ENCODE measurements around the gene CPN1.
"Not testable (repeated sequence)": the region's sequence is repeated elsewhere in the genome, so short reads cannot be mapped to it uniquely, and the experiment has no call there.

The CPN1 gene

GRCh38 chr10:100100651-100101184 lies 19.0 kb upstream of the CPN1 start:
- Histone ChIP-seq H3K27ac (replicated peaks; ENCODE audit: low read length) (no peak overlapping the region), H3K9me3 (replicated peaks in 1 of 2; ENCODE audit: control insufficient read depth in 2 of 2, insufficient read depth in 1 of 2, low read depth in 1 of 2, low read length in 2 of 2) (peaks cover 0 to 2% of the 10 kb centered on the region in 2 donors), H3K27me3 (ENCODE audit: control insufficient read depth in 3 of 3, insufficient read depth in 3 of 3, low read depth in 1 of 3, low read length in 3 of 3) (peaks cover 0 to 3% (median 0%) of the 10 kb centered on the region in 3 experiments), H3K4ac (ENCODE audit: low read length) (no peak overlapping the region), H2BK15ac (ENCODE audit: low read length) (no peak overlapping the region), H3K9ac (ENCODE audit: low read depth, low read length, poor library complexity) (no peak overlapping the region), H2BK5ac (ENCODE audit: low read length) (no peak overlapping the region), H3K23ac (ENCODE audit: low read depth, low read length, poor library complexity) (peak overlapping the region; percentile 16), H2BK120ac (ENCODE audit: low read depth, low read length) (no peak overlapping the region), H4K8ac (ENCODE audit: low read depth, low read length) (no peak overlapping the region), H2AFZ (ENCODE audit: low read length) (peak overlapping the region; percentile 37), H2BK12ac (ENCODE audit: low read length) (no peak overlapping the region), H3K18ac (ENCODE audit: low read length) (no peak overlapping the region), H3K4me3 (ENCODE audit: low read length in 2 of 2) (no peak overlapping the region), H2AK5ac (ENCODE audit: low read depth, low read length) (no peak overlapping the region), H3K36me3 (replicated peaks in 1 of 2; ENCODE audit: control insufficient read depth in 2 of 2, insufficient read depth in 2 of 2, low read length in 2 of 2) (no peaks in the 10 kb centered on the region), H4K91ac (ENCODE audit: low read depth, low read length, poor library complexity) (no peak overlapping the region), H3K4me2 (ENCODE audit: insufficient read depth, low read length, poor library complexity, severe bottlenecking) (no peak overlapping the region), H3K4me1 (ENCODE audit: control insufficient read depth in 2 of 2, insufficient read depth in 1 of 2, low read depth in 1 of 2, low read length in 2 of 2) (no peaks in the 10 kb centered on the region), H3K14ac (ENCODE audit: low read length) (no peak overlapping the region), H3K79me1 (ENCODE audit: low read depth, low read length) (no peaks in the 10 kb centered on the region)
- no peak for DNase-seq (ENCODE audit: low spot score)
- no CpG with 5 or more reads among the region's 6 CpGs for WGBS, 2 donors (ENCODE audit: extremely low coverage in 2 of 2, insufficient read length in 2 of 2, insufficient replicate concordance in 1 of 2)

GRCh38 chr10:100089241-100089640 lies 7.6 kb upstream of the CPN1 start:
- no peak overlapping the region for H4K8ac ChIP-seq (ENCODE audit: low read depth, low read length)
- H3K36me3 ChIP-seq (replicated peaks in 1 of 2; ENCODE audit: control insufficient read depth in 2 of 2, insufficient read depth in 2 of 2, low read length in 2 of 2): no peaks in the 10 kb centered on the region
- H3K27me3 ChIP-seq (ENCODE audit: control insufficient read depth in 3 of 3, insufficient read depth in 3 of 3, low read depth in 1 of 3, low read length in 3 of 3): peaks cover 0 to 5% (median 0%) of the 10 kb centered on the region in 3 experiments
- H3K9ac ChIP-seq (ENCODE audit: low read depth, low read length, poor library complexity): no peak overlapping the region
- no peak overlapping the region for H3K4ac ChIP-seq (ENCODE audit: low read length)
- H2BK120ac ChIP-seq (ENCODE audit: low read depth, low read length): no peak overlapping the region
- H3K27ac ChIP-seq (replicated peaks; ENCODE audit: low read length): no peak overlapping the region
- no peaks in the 10 kb centered on the region for H3K4me1 ChIP-seq (ENCODE audit: control insufficient read depth in 2 of 2, insufficient read depth in 1 of 2, low read depth in 1 of 2, low read length in 2 of 2)
- H2BK12ac ChIP-seq (ENCODE audit: low read length): no peak overlapping the region
- no peak overlapping the region for H3K23ac ChIP-seq (ENCODE audit: low read depth, low read length, poor library complexity)
- H2AFZ ChIP-seq (ENCODE audit: low read length): no peak overlapping the region
- no peaks in the 10 kb centered on the region for H3K79me1 ChIP-seq (ENCODE audit: low read depth, low read length)
- no peak overlapping the region for H3K18ac ChIP-seq (ENCODE audit: low read length)
- no peak overlapping the region for H3K4me3 ChIP-seq (ENCODE audit: low read length in 2 of 2)
- DNase-seq (ENCODE audit: low spot score): no peak
- H2AK5ac ChIP-seq (ENCODE audit: low read depth, low read length): no peak overlapping the region
- no peak overlapping the region for H2BK5ac ChIP-seq (ENCODE audit: low read length)
- no peak overlapping the region for H3K4me2 ChIP-seq (ENCODE audit: insufficient read depth, low read length, poor library complexity, severe bottlenecking)
- no peak overlapping the region for H2BK15ac ChIP-seq (ENCODE audit: low read length)
- no peaks in the 10 kb centered on the region for H3K9me3 ChIP-seq (replicated peaks in 1 of 2; ENCODE audit: control insufficient read depth in 2 of 2, insufficient read depth in 1 of 2, low read depth in 1 of 2, low read length in 2 of 2)
- WGBS, 2 donors (ENCODE audit: extremely low coverage in 2 of 2, insufficient read length in 2 of 2, insufficient replicate concordance in 1 of 2): no CpG with 5 or more reads among the region's 6 CpGs
- no peak overlapping the region for H3K14ac ChIP-seq (ENCODE audit: low read length)
- no peak overlapping the region for H4K91ac ChIP-seq (ENCODE audit: low read depth, low read length, poor library complexity)

DNA sequence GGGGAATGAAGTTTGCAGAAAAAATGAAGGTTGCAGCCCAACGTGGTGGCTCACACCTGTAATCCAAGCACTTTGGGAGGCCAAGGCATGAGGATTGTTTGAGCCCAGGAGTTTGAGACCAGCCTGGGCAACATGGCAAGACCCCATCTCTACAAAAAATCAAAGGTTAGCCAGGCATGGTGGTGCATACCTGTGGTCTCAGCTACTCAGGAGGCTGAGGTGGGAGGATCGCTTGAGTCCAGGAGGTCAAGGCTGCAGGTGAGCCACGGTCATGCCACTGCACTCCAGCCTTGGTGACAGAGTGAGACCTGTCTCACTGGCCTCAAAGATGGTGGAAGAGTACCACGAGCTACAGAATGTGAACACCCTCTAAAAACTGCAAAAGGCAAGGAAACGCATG lies 5.0 kb upstream of the CPN1 start:
- not testable (repeated sequence) for H3K9ac ChIP-seq (ENCODE audit: low read depth, low read length, poor library complexity); H3K27me3 ChIP-seq (ENCODE audit: control insufficient read depth in 3 of 3, insufficient read depth in 3 of 3, low read depth in 1 of 3, low read length in 3 of 3); H3K79me1 ChIP-seq (ENCODE audit: low read depth, low read length); H3K27ac ChIP-seq (replicated peaks; ENCODE audit: low read length); H3K9me3 ChIP-seq (replicated peaks in 1 of 2; ENCODE audit: control insufficient read depth in 2 of 2, insufficient read depth in 1 of 2, low read depth in 1 of 2, low read length in 2 of 2); H2BK12ac ChIP-seq (ENCODE audit: low read length); H4K8ac ChIP-seq (ENCODE audit: low read depth, low read length); DNase-seq (ENCODE audit: low spot score); H3K36me3 ChIP-seq (replicated peaks in 1 of 2; ENCODE audit: control insufficient read depth in 2 of 2, insufficient read depth in 2 of 2, low read length in 2 of 2); H2BK5ac ChIP-seq (ENCODE audit: low read length); H2AK5ac ChIP-seq (ENCODE audit: low read depth, low read length); H3K4me1 ChIP-seq (ENCODE audit: control insufficient read depth in 2 of 2, insufficient read depth in 1 of 2, low read depth in 1 of 2, low read length in 2 of 2); H2BK120ac ChIP-seq (ENCODE audit: low read depth, low read length); H3K23ac ChIP-seq (ENCODE audit: low read depth, low read length, poor library complexity); H2BK15ac ChIP-seq (ENCODE audit: low read length); H4K91ac ChIP-seq (ENCODE audit: low read depth, low read length, poor library complexity); H3K4me3 ChIP-seq (ENCODE audit: low read length in 2 of 2); H3K4me2 ChIP-seq (ENCODE audit: insufficient read depth, low read length, poor library complexity, severe bottlenecking); H2AFZ ChIP-seq (ENCODE audit: low read length); H3K18ac ChIP-seq (ENCODE audit: low read length); H3K4ac ChIP-seq (ENCODE audit: low read length); H3K14ac ChIP-seq (ENCODE audit: low read length)
- WGBS, 2 donors (ENCODE audit: extremely low coverage in 2 of 2, insufficient read length in 2 of 2, insufficient replicate concordance in 1 of 2): no CpG with 5 or more reads among the region's 5 CpGs

- H3K23ac ChIP-seq (ENCODE audit: low read depth, low read length, poor library complexity): no peak overlapping the region
- H3K18ac ChIP-seq (ENCODE audit: low read length): no peak overlapping the region
- H4K8ac ChIP-seq (ENCODE audit: low read depth, low read length): no peak overlapping the region
- no peak for DNase-seq (ENCODE audit: low spot score)
- H3K4me3 ChIP-seq (ENCODE audit: low read length in 2 of 2): no peak overlapping the region
- H3K4me1 ChIP-seq (ENCODE audit: control insufficient read depth in 2 of 2, insufficient read depth in 1 of 2, low read depth in 1 of 2, low read length in 2 of 2): peaks cover 0 to 3% of the 10 kb centered on the region in 2 donors
- H4K91ac ChIP-seq (ENCODE audit: low read depth, low read length, poor library complexity): no peak overlapping the region
- H3K79me1 ChIP-seq (ENCODE audit: low read depth, low read length): no peaks in the 10 kb centered on the region
- H2BK120ac ChIP-seq (ENCODE audit: low read depth, low read length): no peak overlapping the region
- H3K4ac ChIP-seq (ENCODE audit: low read length): no peak overlapping the region
- no peak overlapping the region for H2BK12ac ChIP-seq (ENCODE audit: low read length)
- no CpG with 5 or more reads among the region's 2 CpGs for WGBS, 2 donors (ENCODE audit: extremely low coverage in 2 of 2, insufficient read length in 2 of 2, insufficient replicate concordance in 1 of 2)
- no peaks in the 10 kb centered on the region for H3K9me3 ChIP-seq (replicated peaks in 1 of 2; ENCODE audit: control insufficient read depth in 2 of 2, insufficient read depth in 1 of 2, low read depth in 1 of 2, low read length in 2 of 2)
- H2AFZ ChIP-seq (ENCODE audit: low read length): no peak overlapping the region
- no peak overlapping the region for H2AK5ac ChIP-seq (ENCODE audit: low read depth, low read length)
- H2BK5ac ChIP-seq (ENCODE audit: low read length): no peak overlapping the region
- H3K4me2 ChIP-seq (ENCODE audit: insufficient read depth, low read length, poor library complexity, severe bottlenecking): no peak overlapping the region
- H3K27ac ChIP-seq (replicated peaks; ENCODE audit: low read length): no peak overlapping the region
- H2BK15ac ChIP-seq (ENCODE audit: low read length): no peak overlapping the region
- no peaks in the 10 kb centered on the region for H3K36me3 ChIP-seq (replicated peaks in 1 of 2; ENCODE audit: control insufficient read depth in 2 of 2, insufficient read depth in 2 of 2, low read length in 2 of 2)
- peaks cover 0 to 8% (median 0%) of the 10 kb centered on the region in 3 experiments for H3K27me3 ChIP-seq (ENCODE audit: control insufficient read depth in 3 of 3, insufficient read depth in 3 of 3, low read depth in 1 of 3, low read length in 3 of 3)
- H3K14ac ChIP-seq (ENCODE audit: low read length): no peak overlapping the region
- no peak overlapping the region for H3K9ac ChIP-seq (ENCODE audit: low read depth, low read length, poor library complexity)
Observed at GRCh38 chr10:100085596-100085995, 3.9 kb upstream of the CPN1 start.

Measured in neuronal stem cell (in vitro differentiated cells).